OCI-LY7 (cell line): ENCODE results near the gene B2M. TPM values are rescaled to one million over a fixed set of nuclear protein-coding genes. Genes with fewer than 3 reads are reported as not detected.

Experiments
- Bru-seq: library from RNA; stranded (reverse); fragments of 400-500 nt; gene quantifications from one replicate; lab custom pipeline; 2021; lab: Mats Ljungman, UMichigan
- BruChase-seq, 2 experiments: library from RNA; stranded (reverse); fragments of 400-500 nt; gene quantifications; one replicate each; lab custom pipeline; 2021; lab: Mats Ljungman, UMichigan
- BruUV-seq: library from RNA; stranded (reverse); fragments of 400-500 nt; replicated peaks from 2 replicates; lab custom pipeline; 2021; lab: Mats Ljungman, UMichigan
- CTCF ChIA-PET: fragments of 300-600 bp; sonication (Branson Sonifier 250); formaldehyde crosslinking; loops from one replicate; lab custom pipeline; 2022; ENCODE audit warnings: antibody characterized with exemption; ENCODE audit not compliant: unreplicated experiment; lab: Charles Lee
- POLR2A ChIA-PET: fragments of 300-600 bp; sonication (Branson Sonifier 250); formaldehyde crosslinking; loops from one replicate; lab custom pipeline; 2022; ENCODE audit warnings: antibody characterized with exemption; lab: Charles Lee
- DNase-seq: peaks from one replicate; pipeline ENCODE4 v3.0.0-alpha.2; 2015; ENCODE audit warnings: low spot score
- H2AFZ ChIP-seq: fragments of 200-600 bp; sonication (generic), shearing (Covaris generic); 2 replicates; pipeline ENCODE4 v1.6.1; 2014; ENCODE audit warnings: mild to moderate bottlenecking, antibody characterized with exemption, low read length, moderate library complexity
- H3K27ac ChIP-seq: fragments of 200-600 bp; sonication (generic); 2 replicates; pipeline ENCODE4 v1.5.1; 2014; ENCODE audit warnings: mixed run types, low read depth, mild to moderate bottlenecking, moderate library complexity, low read length, inconsistent platforms; ENCODE audit not compliant: poor library complexity, severe bottlenecking
- H3K36me3 ChIP-seq: fragments of 200-600 bp; sonication (generic); 2 replicates; pipeline ENCODE4 v1.6.1; 2014; ENCODE audit warnings: mild to moderate bottlenecking, antibody characterized with exemption, low read length, moderate library complexity, mixed read lengths; ENCODE audit not compliant: insufficient read depth
- H3K4me1 ChIP-seq: fragments of 200-600 bp; sonication (generic); 2 replicates; pipeline ENCODE4 v1.5.1; 2014; ENCODE audit warnings: mild to moderate bottlenecking, low read length; ENCODE audit not compliant: insufficient read depth, poor library complexity, severe bottlenecking
- H3K4me2 ChIP-seq: fragments of 200-600 bp; sonication (generic); 2 replicates; pipeline ENCODE4 v1.6.1; 2014; ENCODE audit warnings: mild to moderate bottlenecking, low read length
- H3K4me3 ChIP-seq: fragments of 200-600 bp; sonication (generic); 2 replicates; pipeline ENCODE4 v1.5.1; 2014; ENCODE audit warnings: mild to moderate bottlenecking, low read depth, low read length; ENCODE audit not compliant: poor library complexity, severe bottlenecking
- H3K79me2 ChIP-seq: fragments of 200-600 bp; sonication (generic); 2 replicates; pipeline ENCODE4 v1.6.1; 2016; ENCODE audit warnings: low read depth, mild to moderate bottlenecking, low read length, moderate library complexity, mixed read lengths; ENCODE audit not compliant: insufficient read depth
- H3K9me2 ChIP-seq: fragments of 200-600 bp; sonication (generic); 2 replicates; pipeline ENCODE4 v1.6.1; 2016; ENCODE audit warnings: mild to moderate bottlenecking, low read length, mixed read lengths; ENCODE audit not compliant: insufficient read depth
- H3K9me3 ChIP-seq: fragments of 200-600 bp; sonication (generic); 2 replicates; pipeline ENCODE4 v1.6.1; 2014; ENCODE audit warnings: mild to moderate bottlenecking, mixed run types, low read length, mixed read lengths
- H4K20me1 ChIP-seq: fragments of 200-600 bp; sonication (generic); 2 replicates; pipeline ENCODE4 v1.6.1; 2014; ENCODE audit warnings: mild to moderate bottlenecking, antibody characterized with exemption, low read length, moderate library complexity, mixed read lengths; ENCODE audit not compliant: insufficient read depth
- EZH2phosphoT487 ChIP-seq: fragments of 200-600 bp; sonication (generic); IDR thresholded peaks from 2 replicates; pipeline ENCODE4 v1.6.1; 2018; ENCODE audit warnings: low read depth, borderline replicate concordance, mild to moderate bottlenecking, mixed run types, antibody characterized with exemption, low read length, moderate library complexity, mixed read lengths
- intact Hi-C: fragments of 100-400 bp; cut with micrococcal nuclease; formaldehyde crosslinking; loops from one replicate; pipeline ENCODE4 v1.10.0; 2022; ENCODE audit not compliant: unreplicated experiment
- long read RNA-seq: library from polyadenylated mRNA; stranded (forward); transcript quantifications from one replicate; pipeline ENCODE4 v2.0.0, GENCODE V29; 2022
- total RNA-seq, 2 experiments: library from RNA; depleted of rRNA in 1 of 2; stranded (reverse); fragments of >200 nt in 1 of 2; shearing (Covaris generic) in 1 of 2; gene quantifications; 2 replicates each; pipeline ENCODE4 v1.2.3, GENCODE V29; 2014 to 2022
- TF ChIP-seq, protein P1 (sequence below): fragments of 200-600 bp; sonication (generic); conservative IDR thresholded peaks from 2 replicates; pipeline ENCODE4 v1.5.1; 2014; ENCODE audit warnings: mild to moderate bottlenecking, antibody characterized with exemption, low read length, moderate library complexity, mixed read lengths

B2M gene
- total RNA-seq (2014; rRNA removed; shearing (Covaris generic)) (1,738 and 1,761 TPM in 2 replicates), total RNA-seq (2022) (1,161 and 1,369 TPM in 2 replicates), Bru-seq, nascent RNA (percentile 99 among the genes with signal in this experiment), BruChase-seq, experiment 1, labeled RNA remaining after a 6-hour chase (percentile 100 among the genes with signal in this experiment), BruChase-seq, experiment 2, labeled RNA remaining after a 2-hour chase (percentile 99 among the genes with signal in this experiment)
- long read RNA-seq, transcript B2M-214 (1 exons, 2,403 nt) = minor isoform, 63 of 3,016 reads
- long read RNA-seq, transcript B2M-204 (4 exons, 1,705 nt) = major isoform, 2,794 of 3,016 reads
- long read RNA-seq, transcript B2M-213 (1 exons, 2,329 nt) = minor isoform, 41 of 3,016 reads
- long read RNA-seq, transcript B2M-208 (3 exons, 1,081 nt) = minor isoform, 60 of 3,016 reads
- long read RNA-seq, partial matches to known transcripts = 48 of 3,016 reads
- long read RNA-seq, other reads (novel, unspliced or antisense) = 7 of 3,016 reads

DNA sequence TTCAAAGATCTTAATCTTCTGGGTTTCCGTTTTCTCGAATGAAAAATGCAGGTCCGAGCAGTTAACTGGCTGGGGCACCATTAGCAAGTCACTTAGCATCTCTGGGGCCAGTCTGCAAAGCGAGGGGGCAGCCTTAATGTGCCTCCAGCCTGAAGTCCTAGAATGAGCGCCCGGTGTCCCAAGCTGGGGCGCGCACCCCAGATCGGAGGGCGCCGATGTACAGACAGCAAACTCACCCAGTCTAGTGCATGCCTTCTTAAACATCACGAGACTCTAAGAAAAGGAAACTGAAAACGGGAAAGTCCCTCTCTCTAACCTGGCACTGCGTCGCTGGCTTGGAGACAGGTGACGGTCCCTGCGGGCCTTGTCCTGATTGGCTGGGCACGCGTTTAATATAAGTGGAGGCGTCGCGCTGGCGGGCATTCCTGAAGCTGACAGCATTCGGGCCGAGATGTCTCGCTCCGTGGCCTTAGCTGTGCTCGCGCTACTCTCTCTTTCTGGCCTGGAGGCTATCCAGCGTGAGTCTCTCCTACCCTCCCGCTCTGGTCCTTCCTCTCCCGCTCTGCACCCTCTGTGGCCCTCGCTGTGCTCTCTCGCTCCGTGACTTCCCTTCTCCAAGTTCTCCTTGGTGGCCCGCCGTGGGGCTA is at the start of gene B2M, which contains the start of gene PATL2:
Gene B2M (plus strand): TSS at position 422 of the 647 bp plus-strand sequence. CDS start 30 bp downstream, at position 452.
Gene PATL2 (minus strand): TSS at position 228 of the 647 bp plus-strand sequence. CDS start 34,833 bp downstream, outside the sequence.
- intact Hi-C loops = loop anchor here (1.0 to 5.0 kb wide), 3 partner anchors 13 to 284 kb away; partner anchors contain the start of genes CTDSPL2 and EIF3J
- Histone ChIP-seq H3K27ac (peak within 1 kb of the TSS; percentile 91), H3K36me3 (peaks cover 52% of the 10 kb centered on the region), H3K9me2 (no peaks in the 10 kb centered on the region), H3K4me3 (peak within 1 kb of the TSS; percentile 89), H2AFZ (peak within 1 kb of the TSS; percentile 72; the same call in 1 of the 2 replicates), H3K4me2 (peak within 1 kb of the TSS; percentile 92), H3K4me1 (peaks cover 41% of the 10 kb centered on the region), H3K79me2 (peaks cover 68% of the 10 kb centered on the region), H4K20me1 (peaks cover 31% of the 10 kb centered on the region), H3K9me3 (no peaks in the 10 kb centered on the region)
- POLR2A ChIA-PET = interaction anchor here (0.5 to 9.5 kb wide), 8 partner anchors 9 to 456 kb away, joined by 3 to 116 read pairs (median 8); partner anchors contain the start of genes SPG11 and TRIM69
- TF ChIP-seq, protein P1, sequence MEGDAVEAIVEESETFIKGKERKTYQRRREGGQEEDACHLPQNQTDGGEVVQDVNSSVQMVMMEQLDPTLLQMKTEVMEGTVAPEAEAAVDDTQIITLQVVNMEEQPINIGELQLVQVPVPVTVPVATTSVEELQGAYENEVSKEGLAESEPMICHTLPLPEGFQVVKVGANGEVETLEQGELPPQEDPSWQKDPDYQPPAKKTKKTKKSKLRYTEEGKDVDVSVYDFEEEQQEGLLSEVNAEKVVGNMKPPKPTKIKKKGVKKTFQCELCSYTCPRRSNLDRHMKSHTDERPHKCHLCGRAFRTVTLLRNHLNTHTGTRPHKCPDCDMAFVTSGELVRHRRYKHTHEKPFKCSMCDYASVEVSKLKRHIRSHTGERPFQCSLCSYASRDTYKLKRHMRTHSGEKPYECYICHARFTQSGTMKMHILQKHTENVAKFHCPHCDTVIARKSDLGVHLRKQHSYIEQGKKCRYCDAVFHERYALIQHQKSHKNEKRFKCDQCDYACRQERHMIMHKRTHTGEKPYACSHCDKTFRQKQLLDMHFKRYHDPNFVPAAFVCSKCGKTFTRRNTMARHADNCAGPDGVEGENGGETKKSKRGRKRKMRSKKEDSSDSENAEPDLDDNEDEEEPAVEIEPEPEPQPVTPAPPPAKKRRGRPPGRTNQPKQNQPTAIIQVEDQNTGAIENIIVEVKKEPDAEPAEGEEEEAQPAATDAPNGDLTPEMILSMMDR = no peak
- TF ChIP-seq EZH2phosphoT487 = no peak
- CTCF ChIA-PET = interaction anchor here (0.6 kb wide), 1 partner anchor 45 kb away, joined by 3 read pairs; no protein-coding TSS in a partner anchor
- BruUV-seq = no TSS peak
- DNase-seq = peak; percentile 96

GRCh38 chr15:44661576-44661975 is 49.7 kb upstream of the B2M start:
- Histone ChIP-seq H3K4me3 (peak overlapping the region; percentile 79), H4K20me1 (no peaks in the 10 kb centered on the region), H3K79me2 (peaks cover 26% of the 10 kb centered on the region), H3K4me1 (peaks cover 42% of the 10 kb centered on the region), H3K9me3 (no peaks in the 10 kb centered on the region), H3K27ac (peak overlapping the region; percentile 89), H2AFZ (no peak overlapping the region), H3K9me2 (no peaks in the 10 kb centered on the region), H3K36me3 (peaks cover 36% of the 10 kb centered on the region), H3K4me2 (peak overlapping the region; percentile 83)
- CTCF ChIA-PET = no interaction called here
- POLR2A ChIA-PET = interaction anchor here (0.8 to 5.6 kb wide), 3 partner anchors 45 to 76 kb away, joined by 3 to 68 read pairs (median 6); partner anchors contain the start of gene TRIM69
- BruUV-seq = no TSS peak
- TF ChIP-seq EZH2phosphoT487 = no peak
- TF ChIP-seq, protein P1 = no peak
- DNase-seq = no peak
- intact Hi-C loops = loop anchor here (5.0 kb wide), 1 partner anchor 74 kb away; no protein-coding TSS in a partner anchor
